Measurements from ENCODE around the gene TOM1L2.

TOM1L2 gene

GRCh38 chr17:17868641-17869522, 103.3 kb downstream of the TOM1L2 start:
- DNase-seq = no peak

DNA sequence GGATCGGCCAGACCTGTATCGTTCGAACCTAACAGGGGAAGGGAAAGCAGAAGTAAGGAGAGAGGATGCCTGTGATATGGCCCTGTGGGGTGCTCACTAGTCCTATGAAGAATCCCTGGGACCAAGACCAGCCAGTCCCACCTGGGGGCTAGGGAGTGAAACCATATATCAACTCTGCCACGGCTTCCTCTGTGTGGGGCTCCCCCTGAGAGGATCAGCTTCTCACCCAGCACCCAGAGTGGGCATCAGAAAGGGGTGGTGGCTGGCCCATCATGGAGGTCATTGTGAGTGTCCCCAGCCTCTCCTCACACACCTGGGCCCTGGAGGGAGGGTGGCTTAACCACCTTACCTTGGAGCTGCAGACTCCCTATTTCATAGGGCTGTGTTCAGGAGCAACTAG, 105.3 kb downstream of the TOM1L2 start:
- DNase-seq = no peak

DNA sequence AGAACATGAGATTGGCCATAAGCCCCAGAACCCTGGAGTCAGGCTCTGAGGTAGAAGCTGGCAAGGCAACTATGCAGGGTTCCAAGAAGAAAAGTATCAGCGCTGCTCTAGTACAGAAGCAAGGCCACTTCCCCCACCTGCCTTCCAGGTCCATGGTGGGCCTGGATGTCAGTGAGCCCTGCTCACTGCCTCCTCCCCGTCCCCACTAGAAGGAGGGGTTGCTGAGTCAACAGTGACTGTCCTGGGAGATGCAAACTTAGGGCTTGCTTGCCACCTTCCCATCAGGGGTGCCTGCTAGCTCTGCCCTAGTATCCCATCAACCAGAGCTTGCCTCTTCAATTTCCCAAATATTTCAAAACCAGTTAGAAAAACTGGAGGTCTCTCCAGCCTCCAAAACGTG, 105.8 kb downstream of the TOM1L2 start:
- no peak for DNase-seq

GRCh38 chr17:17865035-17865434, 107.2 kb downstream of the TOM1L2 start:
- no peak for DNase-seq

DNA sequence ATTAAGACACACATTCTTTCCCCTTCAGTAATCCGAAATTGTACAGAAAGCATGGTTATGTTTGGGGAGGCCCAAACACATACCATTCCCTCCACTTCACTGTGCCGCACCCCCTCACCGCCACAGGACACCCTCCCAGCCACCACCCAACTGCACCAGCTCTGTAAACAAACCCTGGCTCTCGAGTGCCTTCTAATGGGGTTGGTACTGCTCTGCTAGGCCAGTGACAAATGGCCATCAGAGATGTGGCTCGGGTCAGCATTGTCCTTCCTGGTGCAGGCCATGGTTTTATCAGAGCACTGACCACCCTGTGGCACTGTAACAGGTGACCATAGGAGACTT, 111.5 kb downstream of the TOM1L2 start:
- no peak for DNase-seq

DNA sequence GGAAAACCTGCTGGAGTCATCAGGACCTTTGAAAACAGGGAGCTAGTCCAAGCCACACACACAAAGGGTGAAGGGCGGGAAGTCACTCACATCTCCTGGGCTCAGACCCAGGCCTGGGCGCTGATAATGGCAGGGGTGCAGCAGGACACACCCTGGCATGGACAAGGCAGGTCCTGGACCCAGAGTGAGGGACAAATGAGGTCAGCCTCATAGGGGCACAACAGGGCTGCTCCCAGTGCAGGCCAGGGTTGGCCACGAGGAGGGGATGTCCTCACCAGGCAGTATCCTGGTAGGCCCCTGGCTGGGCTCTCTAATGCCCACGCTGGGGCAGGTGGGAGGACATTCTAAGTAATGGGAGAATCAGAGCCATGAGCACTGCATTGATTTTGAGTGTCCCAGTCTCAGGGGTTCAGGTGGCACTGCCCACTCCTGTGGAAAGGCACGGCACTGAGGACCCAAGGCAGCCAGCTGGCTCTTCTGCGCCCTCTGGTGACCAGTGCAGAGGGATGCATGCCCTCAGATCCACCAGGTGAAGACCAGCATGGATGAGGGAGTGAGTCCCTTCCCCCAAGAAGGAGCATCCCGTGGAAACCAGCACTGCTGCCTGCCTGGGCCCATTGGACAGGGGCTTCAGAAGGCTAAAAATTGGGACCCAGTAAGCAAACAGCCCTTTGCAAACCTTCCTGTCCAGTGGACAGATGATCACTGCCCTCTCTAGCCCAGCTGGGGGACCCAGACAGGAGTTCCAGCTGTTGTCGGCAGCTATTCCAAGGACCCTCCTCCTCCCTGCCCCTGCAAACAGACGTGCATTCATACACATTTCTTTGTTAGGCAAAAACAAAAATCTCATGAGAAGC, 112.1 kb downstream of the TOM1L2 start:
- DNase-seq = peak; percentile 30

DNA sequence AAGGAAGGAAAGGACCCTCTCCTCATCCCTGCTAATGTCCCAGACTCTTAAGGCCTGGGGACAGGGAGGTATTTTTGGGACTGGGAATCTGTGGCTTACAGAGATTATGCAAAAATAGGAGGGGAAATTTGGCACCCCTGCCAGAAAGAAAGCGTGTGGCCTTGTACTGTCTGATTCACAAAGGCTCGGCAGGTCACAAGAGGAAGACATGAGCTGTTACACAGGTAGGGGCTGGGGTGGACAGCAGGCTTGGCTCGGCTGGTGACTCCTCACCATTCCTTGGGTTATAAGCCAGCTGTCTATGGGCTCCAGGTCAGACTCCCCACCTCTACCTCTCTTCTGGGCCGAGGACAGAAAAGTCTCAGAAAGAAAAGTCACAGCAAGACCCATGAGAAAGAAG, 114.7 kb downstream of the TOM1L2 start:
- no peak for DNase-seq

DNA sequence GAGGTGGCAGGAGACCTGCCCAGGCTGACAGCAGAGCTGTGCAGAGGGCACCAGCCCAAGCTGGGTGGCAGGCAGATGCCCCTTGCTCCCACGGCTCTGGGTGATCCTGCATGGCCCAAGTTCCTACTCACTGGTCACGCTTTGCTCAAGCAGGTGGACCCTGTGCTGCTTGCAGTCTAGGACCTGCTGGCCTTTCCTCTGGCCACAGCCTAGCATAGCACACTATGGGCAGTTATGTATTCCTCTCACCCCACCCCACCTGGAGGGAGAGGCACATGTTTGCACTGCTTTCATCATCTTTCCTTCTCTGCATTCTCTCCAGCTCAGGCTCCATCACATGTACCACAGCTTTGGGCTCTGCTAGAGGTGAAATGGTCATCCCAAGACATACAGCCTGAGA, 115.8 kb downstream of the TOM1L2 start:
- no peak for DNase-seq

- no peak for DNase-seq
These were observed 116.2 kb downstream of the TOM1L2 start for GRCh38 chr17:17855976-17856375.

DNA sequence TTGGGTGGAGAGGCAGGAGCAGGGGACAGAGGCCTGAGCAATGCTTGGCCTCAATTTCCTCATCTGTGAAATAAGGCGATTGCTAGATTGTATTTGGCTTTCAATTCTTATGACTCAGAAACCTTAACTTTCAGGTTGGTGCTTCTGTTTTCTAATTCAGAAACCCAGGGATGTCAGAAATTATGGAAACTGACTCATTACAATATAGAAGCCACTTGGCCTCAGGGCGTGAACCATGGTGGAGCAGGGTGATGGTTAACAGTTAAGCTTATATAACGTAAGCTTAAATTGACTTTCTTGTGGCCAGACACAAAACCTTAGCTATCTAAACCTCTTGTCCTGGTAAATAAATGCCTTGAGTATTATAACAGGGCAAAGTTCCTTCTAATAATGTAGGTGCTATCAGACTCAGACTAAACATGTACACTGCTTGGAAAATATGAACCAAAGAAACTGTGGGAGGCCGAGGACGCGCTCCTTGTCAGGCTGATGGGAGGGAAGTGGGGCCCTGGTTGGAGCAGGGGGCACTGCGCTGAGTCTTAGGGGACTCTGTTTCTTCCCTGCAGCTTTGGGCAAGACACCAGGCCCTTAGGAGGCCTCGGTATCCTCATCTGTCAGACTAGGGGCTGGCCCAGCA, 118.3 kb downstream of the TOM1L2 start:
- DNase-seq = no peak

- DNase-seq = no peak
These were observed 119.3 kb downstream of the TOM1L2 start for GRCh38 chr17:17852930-17853329.

GRCh38 chr17:17851103-17852002, 120.8 kb downstream of the TOM1L2 start:
- DNase-seq = no peak

- DNase-seq = no peak
These were observed 122.3 kb downstream of the TOM1L2 start for GRCh38 chr17:17849845-17850373.

GRCh38 chr17:17849147-17849820, 122.9 kb downstream of the TOM1L2 start:
- peak; percentile 40 for DNase-seq

GRCh38 chr17:17848311-17849082, 123.7 kb downstream of the TOM1L2 start:
- no peak for DNase-seq

DNA sequence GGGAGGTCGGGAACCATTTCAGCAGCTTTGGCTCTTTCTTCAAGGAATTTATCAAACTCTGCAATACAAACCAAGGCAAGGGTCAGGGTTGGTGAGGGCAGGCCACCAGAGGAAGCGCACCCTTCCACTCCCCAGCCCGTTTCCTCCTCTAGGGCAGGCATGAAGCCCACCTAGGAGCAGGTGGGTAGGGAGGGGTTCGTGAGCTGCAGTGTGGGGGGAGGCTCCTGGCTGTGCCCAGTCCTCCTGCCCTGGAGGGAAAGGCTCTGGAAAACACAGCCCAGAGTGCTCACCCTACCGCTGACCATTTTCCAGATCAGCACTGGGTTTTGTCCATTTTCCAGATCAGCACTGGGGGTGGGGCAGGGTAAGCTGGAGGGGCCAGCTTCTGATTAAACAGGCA, 124.5 kb downstream of the TOM1L2 start:
- DNase-seq = no peak

- no peak for DNase-seq
These were observed 125.0 kb downstream of the TOM1L2 start for GRCh38 chr17:17847118-17847689.

GRCh38 chr17:17846645-17847044, 125.6 kb downstream of the TOM1L2 start:
- no peak for DNase-seq

- DNase-seq = no peak
These were observed 126.2 kb downstream of the TOM1L2 start for GRCh38 chr17:17846003-17846402.

- peak; percentile 24 for DNase-seq
These were observed 127.0 kb downstream of the TOM1L2 start for GRCh38 chr17:17845046-17845775.
